ENCODE measurements around the gene SNRPD3.

DNA sequence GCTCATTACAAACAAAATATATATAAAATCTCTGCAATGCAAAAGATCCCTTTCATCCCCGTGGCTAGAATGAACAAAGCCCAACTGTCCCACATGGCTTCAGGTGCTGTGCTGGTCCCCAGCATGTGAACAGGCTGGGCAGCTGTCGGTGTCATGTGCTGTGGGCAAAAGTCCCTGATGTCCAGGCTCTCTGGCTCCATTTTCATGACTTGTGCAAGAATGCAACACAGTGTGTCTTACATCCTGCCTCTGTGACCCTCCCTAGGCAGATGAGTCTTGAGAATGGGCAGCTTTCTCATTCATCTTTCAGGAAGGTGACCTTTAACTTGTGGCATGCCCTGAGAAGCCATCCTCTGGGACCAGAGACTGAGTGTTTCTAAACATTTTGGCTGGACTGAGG is 15.3 kb upstream of the SNRPD3 start:
- TF ChIP-seq, protein P1, sequence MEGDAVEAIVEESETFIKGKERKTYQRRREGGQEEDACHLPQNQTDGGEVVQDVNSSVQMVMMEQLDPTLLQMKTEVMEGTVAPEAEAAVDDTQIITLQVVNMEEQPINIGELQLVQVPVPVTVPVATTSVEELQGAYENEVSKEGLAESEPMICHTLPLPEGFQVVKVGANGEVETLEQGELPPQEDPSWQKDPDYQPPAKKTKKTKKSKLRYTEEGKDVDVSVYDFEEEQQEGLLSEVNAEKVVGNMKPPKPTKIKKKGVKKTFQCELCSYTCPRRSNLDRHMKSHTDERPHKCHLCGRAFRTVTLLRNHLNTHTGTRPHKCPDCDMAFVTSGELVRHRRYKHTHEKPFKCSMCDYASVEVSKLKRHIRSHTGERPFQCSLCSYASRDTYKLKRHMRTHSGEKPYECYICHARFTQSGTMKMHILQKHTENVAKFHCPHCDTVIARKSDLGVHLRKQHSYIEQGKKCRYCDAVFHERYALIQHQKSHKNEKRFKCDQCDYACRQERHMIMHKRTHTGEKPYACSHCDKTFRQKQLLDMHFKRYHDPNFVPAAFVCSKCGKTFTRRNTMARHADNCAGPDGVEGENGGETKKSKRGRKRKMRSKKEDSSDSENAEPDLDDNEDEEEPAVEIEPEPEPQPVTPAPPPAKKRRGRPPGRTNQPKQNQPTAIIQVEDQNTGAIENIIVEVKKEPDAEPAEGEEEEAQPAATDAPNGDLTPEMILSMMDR (conservative IDR thresholded peaks at IDR 0.05; ENCODE audit: low read depth, low read length): no peak
- no peak for TF ChIP-seq EZH2 (IDR thresholded peaks at IDR 0.05; ENCODE audit: low read length, unreplicated experiment)

Data from PC-3 (cell line).